Skeletal muscle tissue (tissue), 4 donors: ENCODE results near the gene TBX6. TPM values are rescaled to one million over a fixed set of nuclear protein-coding genes. Genes with fewer than 3 reads are reported as not detected.

Source experiments
- H3K27ac ChIP-seq: one replicate; pipeline ENCODE4 v1.7.0; 2013; ENCODE audit warnings: mild to moderate bottlenecking, low read depth, low read length, inconsistent platforms
- H3K27me3 ChIP-seq, 3 donors: one replicate each; pipeline ENCODE4 v1.7.0; 2013; ENCODE audit warnings: low read length in 3 of 3; ENCODE audit not compliant: control insufficient read depth in 3 of 3, insufficient read depth in 3 of 3
- H3K36me3 ChIP-seq, 3 donors: one replicate each; pipeline ENCODE4 v1.7.0; 2013; ENCODE audit warnings: low read length in 3 of 3; ENCODE audit not compliant: control insufficient read depth in 3 of 3, insufficient read depth in 3 of 3
- H3K4me1 ChIP-seq, 3 donors: one replicate each; pipeline ENCODE4 v1.7.0; 2013; ENCODE audit warnings: low read length in 3 of 3, mild to moderate bottlenecking in 3 of 3; ENCODE audit not compliant: control insufficient read depth in 3 of 3, insufficient read depth in 3 of 3
- H3K4me3 ChIP-seq, 3 donors: one replicate each; pipeline ENCODE4 v1.7.0; 2013; ENCODE audit warnings: low read length in 3 of 3
- H3K9ac ChIP-seq, 3 donors: one replicate each; pipeline ENCODE4 v1.7.0; 2013; ENCODE audit warnings: low read length in 3 of 3, mild to moderate bottlenecking in 3 of 3, moderate library complexity in 2 of 3, low read depth in 1 of 3
- H3K9me3 ChIP-seq, 3 donors: one replicate each; pipeline ENCODE4 v1.7.0; 2013; ENCODE audit warnings: low read length in 3 of 3; ENCODE audit not compliant: control insufficient read depth in 3 of 3
- total RNA-seq: library from RNA; depleted of rRNA; stranded (reverse); fragments of >200 nt; gene quantifications from one replicate; pipeline ENCODE4 v1.2.3, GENCODE V29; 2014
- donor health status: Osteomylitis.

TBX6 gene
- total RNA-seq, 1 donor from 2014 or later = not detected

GRCh38 chr16:30096105-30096861 lies 4.6 kb upstream of the TBX6 start, which contains the start of gene YPEL3:
TSS of gene YPEL3 (minus strand) at chr16:30096213. CDS start at chr16:30095482, 731 bp downstream.
- peak within 1 kb of the TSS; percentile 98 to 100 (median 99) for H3K9ac ChIP-seq
- H3K27ac ChIP-seq = peak within 1 kb of the TSS; percentile 96
- H3K4me3 ChIP-seq = peak within 1 kb of the TSS; percentile 92 to 99 (median 95)
- peaks cover 0 to 4% (median 4%) of the 10 kb centered on the region in 3 donors for H3K9me3 ChIP-seq
- peaks cover 34 to 45% (median 38%) of the 10 kb centered on the region in 3 donors for H3K4me1 ChIP-seq
- H3K27me3 ChIP-seq = no peaks in the 10 kb centered on the region
- H3K36me3 ChIP-seq = peaks cover 11 to 15% (median 14%) of the 10 kb centered on the region in 3 donors

DNA sequence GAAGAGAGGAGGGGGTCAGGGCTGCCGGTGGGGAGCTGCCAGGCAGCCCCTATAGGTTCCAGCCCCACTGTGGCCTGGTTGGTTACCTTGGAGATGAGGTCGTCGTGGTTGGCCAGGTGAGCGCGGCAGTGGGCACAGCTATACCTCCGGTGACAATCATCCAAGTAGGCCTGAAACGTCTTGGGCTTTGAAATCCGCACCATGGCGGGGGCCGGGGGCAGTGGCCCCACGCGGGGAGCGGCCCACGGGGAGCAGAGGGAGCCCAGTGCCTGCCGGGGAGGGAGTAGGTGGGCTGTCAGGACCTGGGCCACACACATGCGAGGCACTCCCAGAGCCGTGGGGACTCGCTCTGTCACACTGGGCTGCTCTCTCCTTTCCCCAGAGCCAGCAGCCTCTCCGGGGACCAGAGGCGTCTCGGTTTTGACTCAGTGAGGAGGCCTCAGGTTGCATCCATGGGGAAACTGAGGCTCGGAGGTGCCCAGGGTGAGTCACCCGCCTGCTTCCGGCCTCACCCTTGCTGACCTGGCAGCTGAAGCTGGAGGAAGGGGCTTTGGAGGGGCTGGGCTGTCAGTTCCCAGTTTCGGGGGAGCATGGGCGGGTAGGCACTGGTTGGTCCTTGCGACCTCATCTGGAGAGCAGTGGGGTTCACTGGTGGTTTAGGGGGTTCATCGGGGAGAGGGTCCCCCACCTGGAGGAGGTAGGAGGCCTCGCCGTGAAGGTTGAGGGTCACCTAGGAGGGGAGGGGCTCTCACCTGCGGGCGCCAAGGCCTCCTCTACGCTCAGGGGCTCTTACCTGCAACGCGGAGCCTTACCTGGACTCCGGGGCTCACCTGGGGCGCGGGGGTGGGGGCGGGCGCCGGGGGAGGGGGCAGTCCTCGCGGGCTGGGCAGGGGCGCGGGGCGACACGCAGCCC lies 3.7 kb upstream of the TBX6 start:
- Histone ChIP-seq H3K27ac (peak overlapping the region; percentile 96), H3K4me1 (peaks cover 34 to 47% (median 43%) of the 10 kb centered on the region in 3 donors), H3K36me3 (peaks cover 11 to 15% (median 14%) of the 10 kb centered on the region in 3 donors), H3K9me3 (peaks cover 0 to 4% (median 4%) of the 10 kb centered on the region in 3 donors), H3K27me3 (no peaks in the 10 kb centered on the region), H3K4me3 (peak overlapping the region; percentile 92 to 99 (median 95)), H3K9ac (peak overlapping the region; percentile 98 to 100 (median 99))

GRCh38 chr16:30094541-30095165 lies 2.9 kb upstream of the TBX6 start:
- peaks cover 34 to 48% (median 47%) of the 10 kb centered on the region in 3 donors for H3K4me1 ChIP-seq
- H3K27ac ChIP-seq = peak overlapping the region; percentile 96
- H3K9me3 ChIP-seq = peaks cover 0 to 4% (median 4%) of the 10 kb centered on the region in 3 donors
- H3K9ac ChIP-seq = peak overlapping the region; percentile 98 to 100 (median 99)
- H3K4me3 ChIP-seq = peak overlapping the region; percentile 92 to 99 (median 95)
- H3K27me3 ChIP-seq = no peaks in the 10 kb centered on the region
- H3K36me3 ChIP-seq = peaks cover 11 to 15% (median 14%) of the 10 kb centered on the region in 3 donors

DNA sequence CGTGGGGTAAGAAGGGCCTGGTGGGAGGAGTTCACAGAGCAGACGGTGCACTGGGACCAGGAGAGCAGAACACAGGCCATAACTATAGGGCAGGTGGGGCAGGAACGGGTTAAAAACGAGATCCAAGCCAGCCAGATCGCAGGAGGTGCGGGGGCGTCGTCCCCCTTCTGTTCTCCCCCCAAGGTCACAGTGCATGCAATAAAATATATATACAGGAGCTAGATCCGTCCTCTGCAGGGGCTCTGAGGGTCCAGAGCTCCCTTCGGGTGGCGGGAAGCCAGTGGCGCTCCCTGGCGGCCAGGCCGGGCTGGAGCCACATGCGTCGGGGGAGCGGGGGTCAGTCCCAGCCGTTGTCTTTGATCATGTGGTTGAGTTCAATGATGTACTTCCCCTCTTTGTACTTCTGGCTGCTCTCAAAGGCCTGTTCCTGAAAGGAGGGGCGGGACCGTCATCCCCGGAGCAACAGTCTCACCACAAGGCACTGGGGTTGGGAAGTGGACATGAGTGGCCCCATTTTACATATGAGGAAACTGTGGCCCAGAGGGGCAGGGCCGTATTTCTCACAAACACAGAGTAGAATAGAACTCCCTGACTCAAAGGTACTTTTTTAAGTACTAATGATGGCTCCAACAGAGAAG lies 768 bp upstream of the TBX6 start:
- peak overlapping the region; percentile 64 to 80 (median 77) for H3K4me3 ChIP-seq
- H3K36me3 ChIP-seq = peaks cover 12 to 15% (median 14%) of the 10 kb centered on the region in 3 donors
- no peaks in the 10 kb centered on the region for H3K27me3 ChIP-seq
- H3K9ac ChIP-seq = peak overlapping the region; percentile 72 to 89 (median 81)
- peaks cover 0 to 4% (median 4%) of the 10 kb centered on the region in 3 donors for H3K9me3 ChIP-seq
- H3K27ac ChIP-seq = peak overlapping the region; percentile 85
- H3K4me1 ChIP-seq = peaks cover 34 to 53% (median 47%) of the 10 kb centered on the region in 3 donors

DNA sequence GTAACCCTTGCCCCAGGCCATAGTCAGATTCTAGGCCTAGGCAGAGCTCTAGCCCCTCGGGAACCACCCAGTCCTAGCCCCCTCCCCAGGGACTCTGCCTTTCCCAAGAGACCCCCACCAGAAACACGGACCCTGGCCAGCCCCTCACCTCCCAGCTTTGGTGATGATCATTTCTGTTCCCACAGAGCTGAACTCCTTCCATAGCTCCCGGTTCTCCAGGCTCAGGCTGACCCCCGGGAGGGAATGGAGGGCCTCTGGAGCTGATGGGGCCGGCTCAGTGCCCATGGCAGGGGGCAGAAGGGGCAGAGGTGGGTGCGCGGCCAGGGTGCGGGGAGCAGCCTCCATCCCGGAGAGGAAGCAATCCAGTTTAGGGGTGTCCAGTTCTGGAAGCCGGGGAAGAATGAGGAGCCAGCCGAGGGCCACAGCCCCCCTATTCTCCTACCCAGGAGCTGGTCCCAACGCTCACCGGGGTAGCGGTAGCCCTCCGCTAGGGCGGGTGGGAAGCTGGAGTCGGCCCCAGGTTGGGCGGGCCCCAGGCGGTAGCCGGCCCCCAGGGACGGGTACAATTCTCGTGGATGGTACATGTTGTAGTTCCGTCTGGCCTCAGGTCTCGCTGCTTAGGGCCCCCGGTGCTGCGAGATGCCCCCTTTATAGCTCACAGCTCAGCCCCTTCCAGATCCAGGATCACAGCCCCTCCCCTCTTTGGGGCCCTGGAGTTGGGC lies 953 bp downstream of the TBX6 start:
- H3K9me3 ChIP-seq = no peaks in the 10 kb centered on the region
- H3K4me1 ChIP-seq = peaks cover 29 to 46% (median 43%) of the 10 kb centered on the region in 3 donors
- H3K36me3 ChIP-seq = peaks cover 13 to 15% (median 14%) of the 10 kb centered on the region in 3 donors
- H3K9ac ChIP-seq = peak overlapping the region in 1 of 3 donors; percentile 89
- H3K4me3 ChIP-seq = no peak overlapping the region
- no peaks in the 10 kb centered on the region for H3K27me3 ChIP-seq
- peak overlapping the region; percentile 85 for H3K27ac ChIP-seq

- peaks cover 13 to 31% (median 28%) of the 10 kb centered on the region in 3 donors for H3K4me1 ChIP-seq
Observed at GRCh38 chr16:30088832-30089624, 2.7 kb downstream of the TBX6 start.

GRCh38 chr16:30088237-30088831 lies 3.4 kb downstream of the TBX6 start:
- Histone ChIP-seq H3K27me3 (no peaks in the 10 kb centered on the region), H3K27ac (no peak overlapping the region), H3K4me1 (peaks cover 10 to 28% (median 24%) of the 10 kb centered on the region in 3 donors), H3K9me3 (no peaks in the 10 kb centered on the region), H3K4me3 (no peak overlapping the region), H3K9ac (peak overlapping the region in 1 of 3 donors; percentile 16), H3K36me3 (peaks cover 18 to 21% (median 20%) of the 10 kb centered on the region in 3 donors)

More at GRCh38 chr16:30088832-30089624, 2.7 kb downstream of the TBX6 start:
- no peak overlapping the region for H3K4me3 ChIP-seq
- H3K27ac ChIP-seq = no peak overlapping the region
- H3K27me3 ChIP-seq = no peaks in the 10 kb centered on the region
- H3K36me3 ChIP-seq = peaks cover 15 to 18% (median 16%) of the 10 kb centered on the region in 3 donors
- H3K9ac ChIP-seq = peak overlapping the region in 1 of 3 donors; percentile 16
- no peaks in the 10 kb centered on the region for H3K9me3 ChIP-seq
